ENCODE measurements around the gene CACNA1A. TPM values are rescaled to one million over a fixed set of nuclear protein-coding genes. Genes with fewer than 3 reads are reported as not detected.

The CACNA1A gene
- total and polyA plus RNA-seq, 9 donors, result 0.58 to 2.8 (median 1.4) TPM

DNA sequence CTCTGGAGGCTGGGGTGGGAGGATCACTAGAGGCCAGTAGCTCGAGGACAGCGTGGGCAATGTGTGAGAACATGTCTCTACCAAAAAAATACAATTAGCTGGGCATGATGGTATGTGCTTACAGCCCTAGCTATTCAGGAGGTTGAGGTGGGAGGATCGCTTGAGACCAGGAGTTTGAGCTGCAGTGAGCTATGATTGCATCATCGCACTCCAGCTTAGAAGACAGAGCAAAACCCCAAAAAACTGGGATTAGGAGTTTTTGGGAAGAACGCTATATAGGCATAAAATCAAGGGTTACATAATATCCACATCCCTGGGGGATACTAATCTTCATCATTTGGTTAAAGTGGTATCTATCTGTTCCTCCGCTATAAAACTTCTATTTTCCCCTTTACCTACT is 155.5 kb downstream of the CACNA1A start:
- Histone ChIP-seq H3K27ac (ENCODE audit: low read length) (no peak overlapping the region), H3K27me3 (ENCODE audit: control insufficient read depth, insufficient read depth, low read length) (no peaks in the 10 kb centered on the region), H3K36me3 (ENCODE audit: control insufficient read depth, insufficient read depth, low read length) (no peaks in the 10 kb centered on the region), H3K4me3 (ENCODE audit: low read length) (no peak overlapping the region), H3K9me3 (replicated peaks; ENCODE audit: control insufficient read depth, low read depth, low read length) (peaks cover 10% of the 10 kb centered on the region), H3K4me1 (ENCODE audit: control insufficient read depth, insufficient read depth, low read length) (no peaks in the 10 kb centered on the region)
- WGBS (ENCODE audit: insufficient coverage), result no CpG with 5 or more reads among the region's 6 CpGs
- no peak for DNase-seq

DNA sequence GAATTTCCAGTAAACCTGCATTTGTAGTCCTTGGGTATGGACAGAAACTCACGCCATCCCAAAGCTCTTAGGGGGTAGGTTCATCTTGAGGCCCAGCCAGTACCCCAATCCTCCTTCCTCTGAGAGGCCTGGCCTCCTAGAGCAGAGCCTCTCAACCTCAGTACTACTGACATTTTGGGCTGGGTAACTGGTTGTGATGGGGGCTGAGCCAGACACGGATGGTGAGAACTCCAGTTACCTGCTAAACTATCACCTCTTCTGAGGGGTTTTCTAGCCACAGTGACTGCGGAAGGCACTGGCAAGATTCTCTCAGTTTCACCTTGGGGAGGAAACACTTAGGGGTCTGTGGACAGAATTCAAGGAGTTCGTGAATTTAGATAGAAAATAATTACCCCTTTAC is 156.2 kb downstream of the CACNA1A start:
- no peak for DNase-seq
- WGBS (ENCODE audit: insufficient coverage), result no CpG with 5 or more reads among the region's 4 CpGs
- no peaks in the 10 kb centered on the region for H3K27me3 ChIP-seq (ENCODE audit: control insufficient read depth, insufficient read depth, low read length)
- no peaks in the 10 kb centered on the region for H3K36me3 ChIP-seq (ENCODE audit: control insufficient read depth, insufficient read depth, low read length)
- peaks cover 10% of the 10 kb centered on the region for H3K9me3 ChIP-seq (replicated peaks; ENCODE audit: control insufficient read depth, low read depth, low read length)
- no peaks in the 10 kb centered on the region for H3K4me1 ChIP-seq (ENCODE audit: control insufficient read depth, insufficient read depth, low read length)
- H3K4me3 ChIP-seq (ENCODE audit: low read length), result no peak overlapping the region
- H3K27ac ChIP-seq (ENCODE audit: low read length), result no peak overlapping the region

DNA sequence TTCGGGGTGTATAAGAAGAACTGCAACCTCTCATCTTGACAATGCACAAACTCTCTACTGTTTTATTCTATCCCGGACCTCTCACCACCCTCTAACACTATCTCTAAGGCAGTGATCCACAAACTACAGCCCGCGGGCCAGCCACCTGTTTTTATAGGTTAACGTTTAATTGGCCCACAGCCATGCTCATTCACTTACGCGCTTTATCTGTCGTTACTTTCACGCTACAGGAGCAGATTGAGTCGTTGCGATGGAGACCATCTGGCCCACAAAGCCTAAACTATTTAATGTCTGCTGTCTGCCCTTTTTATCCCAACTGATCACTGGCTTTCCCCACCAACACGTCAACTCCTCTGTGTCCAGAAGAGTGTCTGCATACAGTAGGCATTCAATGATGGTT is 158.9 kb downstream of the CACNA1A start:
- Histone ChIP-seq H3K9me3 (replicated peaks; ENCODE audit: control insufficient read depth, low read depth, low read length) (peaks cover 12% of the 10 kb centered on the region), H3K27me3 (ENCODE audit: control insufficient read depth, insufficient read depth, low read length) (no peaks in the 10 kb centered on the region), H3K4me1 (ENCODE audit: control insufficient read depth, insufficient read depth, low read length) (no peaks in the 10 kb centered on the region), H3K4me3 (ENCODE audit: low read length) (no peak overlapping the region), H3K27ac (ENCODE audit: low read length) (no peak overlapping the region), H3K36me3 (ENCODE audit: control insufficient read depth, insufficient read depth, low read length) (no peaks in the 10 kb centered on the region)
- 67% methylated on average over 9 of the region's 12 CpGs for WGBS (ENCODE audit: insufficient coverage)
- no peak for DNase-seq

DNA sequence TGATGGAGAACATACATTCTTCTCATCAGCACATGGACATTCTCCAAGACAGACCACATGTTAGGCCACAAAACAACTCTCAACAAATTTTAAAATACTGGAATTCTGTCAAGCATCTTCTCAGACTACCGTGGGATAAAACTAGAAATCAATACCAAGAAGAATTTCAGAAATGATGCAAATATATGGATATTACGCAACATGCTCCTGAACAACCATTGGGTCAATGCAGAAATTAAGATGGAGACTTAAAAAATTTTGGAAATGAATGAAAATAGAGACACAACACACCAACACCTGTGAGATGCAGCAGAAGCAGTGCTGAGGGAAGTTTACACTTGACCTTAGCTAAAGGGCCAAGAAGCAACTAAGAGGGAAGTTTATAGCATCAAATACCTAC is 162.8 kb downstream of the CACNA1A start:
- Histone ChIP-seq H3K36me3 (ENCODE audit: control insufficient read depth, insufficient read depth, low read length) (no peaks in the 10 kb centered on the region), H3K27me3 (ENCODE audit: control insufficient read depth, insufficient read depth, low read length) (no peaks in the 10 kb centered on the region), H3K27ac (ENCODE audit: low read length) (no peak overlapping the region), H3K4me3 (ENCODE audit: low read length) (no peak overlapping the region), H3K4me1 (ENCODE audit: control insufficient read depth, insufficient read depth, low read length) (no peaks in the 10 kb centered on the region), H3K9me3 (replicated peaks; ENCODE audit: control insufficient read depth, low read depth, low read length) (peaks cover 2% of the 10 kb centered on the region)
- WGBS (ENCODE audit: insufficient coverage), result no CpG with 5 or more reads among the region's 2 CpGs
- no peak for DNase-seq

DNA sequence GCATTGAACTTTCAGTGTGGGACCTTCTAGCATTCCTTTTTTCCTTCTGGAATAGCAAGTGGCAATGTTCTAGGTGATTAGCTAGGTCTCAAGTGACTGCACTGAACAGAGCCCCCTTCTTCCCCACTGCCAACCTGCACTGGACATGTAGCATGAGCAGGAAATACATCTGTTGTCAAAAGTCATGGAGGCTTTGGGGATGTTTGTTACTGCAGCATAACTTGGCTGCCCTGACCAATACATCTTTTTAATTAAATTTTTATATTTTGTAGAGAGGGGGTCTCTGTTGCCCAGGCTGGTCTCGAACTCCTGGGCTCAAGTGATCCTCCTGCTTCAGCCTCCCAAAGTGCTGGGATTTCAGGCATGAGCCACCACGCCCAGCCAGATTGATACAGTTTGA is 163.6 kb downstream of the CACNA1A start:
- H3K27me3 ChIP-seq (ENCODE audit: control insufficient read depth, insufficient read depth, low read length), result no peaks in the 10 kb centered on the region
- H3K9me3 ChIP-seq (replicated peaks; ENCODE audit: control insufficient read depth, low read depth, low read length), result peaks cover 2% of the 10 kb centered on the region
- no peak overlapping the region for H3K4me3 ChIP-seq (ENCODE audit: low read length)
- no peak for DNase-seq
- WGBS (ENCODE audit: insufficient coverage), result 88% methylated on average over 2 of the region's 2 CpGs
- H3K36me3 ChIP-seq (ENCODE audit: control insufficient read depth, insufficient read depth, low read length), result no peaks in the 10 kb centered on the region
- H3K27ac ChIP-seq (ENCODE audit: low read length), result no peak overlapping the region
- no peaks in the 10 kb centered on the region for H3K4me1 ChIP-seq (ENCODE audit: control insufficient read depth, insufficient read depth, low read length)

DNA sequence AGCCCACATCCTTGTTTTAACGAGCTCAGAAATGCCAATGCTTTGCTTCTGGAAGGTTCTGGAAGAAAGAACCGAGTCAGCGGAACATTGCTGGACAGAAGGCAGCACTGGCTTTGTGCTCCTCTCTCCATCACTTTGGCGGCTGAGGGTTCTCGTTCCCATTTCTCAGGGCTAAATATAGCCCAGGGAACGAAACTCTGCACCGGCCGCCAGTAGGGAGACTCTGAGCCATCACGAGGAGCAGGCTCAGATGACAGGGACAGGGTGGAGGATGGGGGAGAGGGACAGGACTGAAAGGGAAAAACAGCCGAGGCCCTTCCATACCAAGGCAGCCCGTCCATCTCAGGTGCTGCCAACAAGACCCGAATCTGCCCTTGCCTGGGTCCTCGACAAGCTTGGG is 166.4 kb downstream of the CACNA1A start:
- no peak overlapping the region for H3K4me3 ChIP-seq (ENCODE audit: low read length)
- peak; percentile 27 for DNase-seq
- peaks cover 14% of the 10 kb centered on the region for H3K9me3 ChIP-seq (replicated peaks; ENCODE audit: control insufficient read depth, low read depth, low read length)
- H3K27me3 ChIP-seq (ENCODE audit: control insufficient read depth, insufficient read depth, low read length), result no peaks in the 10 kb centered on the region
- H3K36me3 ChIP-seq (ENCODE audit: control insufficient read depth, insufficient read depth, low read length), result no peaks in the 10 kb centered on the region
- H3K27ac ChIP-seq (ENCODE audit: low read length), result no peak overlapping the region
- H3K4me1 ChIP-seq (ENCODE audit: control insufficient read depth, insufficient read depth, low read length), result no peaks in the 10 kb centered on the region
- WGBS (ENCODE audit: insufficient coverage), result 54% methylated on average over 10 of the region's 13 CpGs

DNA sequence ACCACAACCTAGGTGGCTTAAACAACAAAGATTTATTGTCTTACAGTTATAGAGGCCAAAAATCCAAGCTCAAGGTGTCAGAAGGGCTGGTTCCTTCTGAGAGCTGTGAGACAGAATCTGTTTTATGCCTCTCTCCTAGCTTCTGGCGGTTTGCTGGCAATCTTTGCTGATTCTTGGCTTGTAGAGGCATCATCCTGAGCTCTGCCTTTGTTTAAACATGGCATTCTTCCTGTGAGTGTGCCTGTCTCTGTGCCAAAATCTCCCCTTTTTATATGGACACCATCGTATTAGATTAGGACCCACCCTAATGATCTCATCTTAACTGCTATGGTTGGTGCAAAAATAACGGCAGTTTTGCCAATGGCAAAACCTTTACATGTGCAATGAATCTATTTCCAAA is 169.1 kb downstream of the CACNA1A start:
- Histone ChIP-seq H3K9me3 (replicated peaks; ENCODE audit: control insufficient read depth, low read depth, low read length) (peaks cover 12% of the 10 kb centered on the region), H3K36me3 (ENCODE audit: control insufficient read depth, insufficient read depth, low read length) (no peaks in the 10 kb centered on the region), H3K4me3 (ENCODE audit: low read length) (no peak overlapping the region), H3K27ac (ENCODE audit: low read length) (no peak overlapping the region), H3K4me1 (ENCODE audit: control insufficient read depth, insufficient read depth, low read length) (no peaks in the 10 kb centered on the region), H3K27me3 (ENCODE audit: control insufficient read depth, insufficient read depth, low read length) (no peaks in the 10 kb centered on the region)
- no peak for DNase-seq
- WGBS (ENCODE audit: insufficient coverage), result 71% methylated on average over 1 of the region's 3 CpGs

DNA sequence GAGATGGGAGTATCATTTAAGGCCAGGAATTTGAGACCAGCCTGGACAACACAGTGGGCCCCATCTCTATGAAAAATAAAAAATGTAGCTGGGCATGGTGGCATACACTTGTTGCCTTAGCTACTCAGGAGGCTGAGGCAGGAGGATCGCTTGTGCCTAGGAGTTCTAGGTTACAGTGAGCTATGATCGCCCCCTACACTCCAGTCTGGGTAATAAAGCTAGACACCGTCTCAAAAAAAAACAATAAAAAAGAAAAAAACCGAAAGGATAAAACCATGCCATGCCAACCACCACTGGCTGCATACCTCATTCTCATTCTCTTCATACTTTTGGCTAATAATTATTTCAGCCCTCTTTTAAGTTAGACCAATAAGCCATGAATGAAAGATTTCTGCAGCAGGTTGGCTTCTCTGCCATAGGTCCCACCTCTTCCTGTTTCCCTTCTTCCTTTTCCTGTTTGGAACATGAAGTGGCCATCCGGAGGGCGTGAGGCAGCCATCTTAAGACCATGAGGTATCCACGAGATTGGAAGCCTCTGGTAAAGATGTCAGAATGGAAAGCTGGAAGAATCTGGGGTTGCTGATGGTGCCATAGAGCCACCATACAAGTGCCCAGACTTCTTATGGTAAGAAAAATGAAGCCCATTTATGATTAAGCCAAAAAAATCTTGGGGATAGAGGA is 171.3 kb downstream of the CACNA1A start:
- no peak overlapping the region for H3K4me3 ChIP-seq (ENCODE audit: low read length)
- DNase-seq, result no peak
- peaks cover 12% of the 10 kb centered on the region for H3K9me3 ChIP-seq (replicated peaks; ENCODE audit: control insufficient read depth, low read depth, low read length)
- H3K27me3 ChIP-seq (ENCODE audit: control insufficient read depth, insufficient read depth, low read length), result no peaks in the 10 kb centered on the region
- no peak overlapping the region for H3K27ac ChIP-seq (ENCODE audit: low read length)
- H3K36me3 ChIP-seq (ENCODE audit: control insufficient read depth, insufficient read depth, low read length), result no peaks in the 10 kb centered on the region
- H3K4me1 ChIP-seq (ENCODE audit: control insufficient read depth, insufficient read depth, low read length), result no peaks in the 10 kb centered on the region
- WGBS (ENCODE audit: insufficient coverage), result 83% methylated on average over 1 of the region's 7 CpGs

DNA sequence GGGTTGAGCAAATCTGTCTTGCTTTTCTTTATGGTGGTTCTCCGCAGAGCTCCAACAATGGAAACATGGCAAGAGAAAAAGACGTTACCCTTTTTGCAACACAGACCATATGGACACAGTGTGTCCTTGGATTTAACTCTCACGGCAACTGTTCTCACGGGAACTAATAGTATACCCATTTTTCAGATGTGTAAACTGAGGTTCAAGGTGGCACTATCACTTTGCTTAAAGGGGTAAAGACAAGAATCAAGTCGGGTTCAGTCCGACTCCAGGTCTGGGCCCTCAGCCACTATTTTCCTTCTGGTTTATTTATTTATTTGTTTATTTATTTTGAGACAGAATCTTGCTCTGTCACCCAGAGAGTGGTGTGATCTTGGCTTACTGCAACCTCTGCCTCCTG is 176.0 kb downstream of the CACNA1A start:
- DNase-seq, result no peak
- Histone ChIP-seq H3K4me1 (ENCODE audit: control insufficient read depth, insufficient read depth, low read length) (no peaks in the 10 kb centered on the region), H3K27ac (ENCODE audit: low read length) (no peak overlapping the region), H3K36me3 (ENCODE audit: control insufficient read depth, insufficient read depth, low read length) (no peaks in the 10 kb centered on the region), H3K4me3 (ENCODE audit: low read length) (no peak overlapping the region), H3K27me3 (ENCODE audit: control insufficient read depth, insufficient read depth, low read length) (no peaks in the 10 kb centered on the region), H3K9me3 (replicated peaks; ENCODE audit: control insufficient read depth, low read depth, low read length) (peaks cover 2% of the 10 kb centered on the region)
- WGBS (ENCODE audit: insufficient coverage), result 86% methylated on average over 1 of the region's 6 CpGs

DNA sequence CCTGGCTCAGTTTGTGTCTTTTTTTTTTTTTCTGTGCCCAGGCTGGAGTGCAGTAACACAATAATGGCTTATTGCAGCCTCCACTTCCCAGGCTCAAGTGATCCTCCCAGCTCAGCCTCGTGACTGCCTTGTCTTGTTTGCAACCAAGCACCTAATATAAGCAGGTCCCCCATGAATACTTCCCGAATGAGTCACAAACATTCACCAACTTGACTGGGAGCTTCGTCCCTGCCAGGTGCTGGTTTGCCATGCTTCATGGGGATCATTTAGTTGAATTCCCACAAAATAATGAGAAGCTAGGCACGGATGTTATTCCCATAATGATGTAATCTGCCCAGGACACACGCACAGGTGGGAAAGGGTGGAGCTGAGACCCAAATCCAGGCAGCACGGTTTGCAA is 176.5 kb downstream of the CACNA1A start:
- Histone ChIP-seq H3K4me3 (ENCODE audit: low read length) (no peak overlapping the region), H3K36me3 (ENCODE audit: control insufficient read depth, insufficient read depth, low read length) (no peaks in the 10 kb centered on the region), H3K27ac (ENCODE audit: low read length) (no peak overlapping the region), H3K9me3 (replicated peaks; ENCODE audit: control insufficient read depth, low read depth, low read length) (no peaks in the 10 kb centered on the region), H3K4me1 (ENCODE audit: control insufficient read depth, insufficient read depth, low read length) (no peaks in the 10 kb centered on the region), H3K27me3 (ENCODE audit: control insufficient read depth, insufficient read depth, low read length) (no peaks in the 10 kb centered on the region)
- no peak for DNase-seq
- whole genome bisulfite sequencing (ENCODE audit: insufficient coverage), result 64% methylated on average over 4 of the region's 6 CpGs

DNA sequence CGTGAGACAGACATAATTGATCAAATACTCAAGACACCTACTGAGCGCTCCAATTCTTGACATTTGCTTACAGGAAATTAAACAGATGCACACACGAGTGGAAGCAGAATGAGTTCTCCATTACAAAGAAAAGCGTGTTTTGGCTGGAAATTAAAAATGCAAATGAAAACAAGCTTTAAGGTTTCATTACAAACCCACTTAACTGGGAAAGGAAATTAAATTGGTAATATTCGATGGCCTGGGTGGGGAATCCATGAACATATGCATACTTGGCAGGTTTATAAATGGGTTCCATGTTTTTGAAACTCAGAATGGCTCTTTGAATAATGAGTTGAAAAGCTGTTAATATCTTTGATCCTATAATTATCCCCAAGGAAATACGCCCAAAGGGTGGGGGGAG is 178.0 kb downstream of the CACNA1A start:
- no peak for DNase-seq
- Histone ChIP-seq H3K4me1 (ENCODE audit: control insufficient read depth, insufficient read depth, low read length) (no peaks in the 10 kb centered on the region), H3K27me3 (ENCODE audit: control insufficient read depth, insufficient read depth, low read length) (no peaks in the 10 kb centered on the region), H3K4me3 (ENCODE audit: low read length) (no peak overlapping the region), H3K9me3 (replicated peaks; ENCODE audit: control insufficient read depth, low read depth, low read length) (no peaks in the 10 kb centered on the region), H3K36me3 (ENCODE audit: control insufficient read depth, insufficient read depth, low read length) (no peaks in the 10 kb centered on the region), H3K27ac (ENCODE audit: low read length) (no peak overlapping the region)
- 80% methylated on average over 1 of the region's 6 CpGs for WGBS (ENCODE audit: insufficient coverage)

Measured in muscle of leg (tissue), 11 donors.